Measurements from ENCODE around the gene OR5T2. TPM values are rescaled to one million over a fixed set of nuclear protein-coding genes. Genes with fewer than 3 reads are reported as not detected.

Gene OR5T2
- total RNA-seq, 1 experiment from 2014 or later, result not detected

- H3K4me3 Mint-ChIP-seq, result no peak overlapping the region
- TF ChIP-seq, protein P1, sequence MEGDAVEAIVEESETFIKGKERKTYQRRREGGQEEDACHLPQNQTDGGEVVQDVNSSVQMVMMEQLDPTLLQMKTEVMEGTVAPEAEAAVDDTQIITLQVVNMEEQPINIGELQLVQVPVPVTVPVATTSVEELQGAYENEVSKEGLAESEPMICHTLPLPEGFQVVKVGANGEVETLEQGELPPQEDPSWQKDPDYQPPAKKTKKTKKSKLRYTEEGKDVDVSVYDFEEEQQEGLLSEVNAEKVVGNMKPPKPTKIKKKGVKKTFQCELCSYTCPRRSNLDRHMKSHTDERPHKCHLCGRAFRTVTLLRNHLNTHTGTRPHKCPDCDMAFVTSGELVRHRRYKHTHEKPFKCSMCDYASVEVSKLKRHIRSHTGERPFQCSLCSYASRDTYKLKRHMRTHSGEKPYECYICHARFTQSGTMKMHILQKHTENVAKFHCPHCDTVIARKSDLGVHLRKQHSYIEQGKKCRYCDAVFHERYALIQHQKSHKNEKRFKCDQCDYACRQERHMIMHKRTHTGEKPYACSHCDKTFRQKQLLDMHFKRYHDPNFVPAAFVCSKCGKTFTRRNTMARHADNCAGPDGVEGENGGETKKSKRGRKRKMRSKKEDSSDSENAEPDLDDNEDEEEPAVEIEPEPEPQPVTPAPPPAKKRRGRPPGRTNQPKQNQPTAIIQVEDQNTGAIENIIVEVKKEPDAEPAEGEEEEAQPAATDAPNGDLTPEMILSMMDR (conservative IDR thresholded peaks at IDR 0.05), result no peak
- no peaks in the 10 kb centered on the region for H3K79me1 ChIP-seq (ENCODE audit: insufficient read depth, low read depth, low read length, poor library complexity, severe bottlenecking)
- H3T11ph ChIP-seq (ENCODE audit: low read length), result no peak overlapping the region
- no peaks in the 10 kb centered on the region; the same call in 1 of the 2 replicates for H3K27me3 Mint-ChIP-seq (ENCODE audit: low read depth)
- H4K91ac ChIP-seq (ENCODE audit: insufficient read length, low read depth, low read length), result no peak overlapping the region
- H3K27ac ChIP-seq (ENCODE audit: insufficient read length, low read depth, low read length), result no peak overlapping the region
- H3K56ac ChIP-seq (ENCODE audit: insufficient read length, low read depth, low read length), result no peak overlapping the region
- peaks cover 0 to 6% of the 10 kb centered on the region in 2 experiments; a peak in 2 of 4 replicates for H3K4me1 Mint-ChIP-seq
- H3K23ac ChIP-seq (ENCODE audit: insufficient read length, low read depth, low read length), result no peak overlapping the region
- WGBS (ENCODE audit: extremely low coverage, insufficient read length, low lambda C conversion rate), result no CpG with 5 or more reads among the region's 2 CpGs
- no peak for DNase-seq
- no peak overlapping the region for H4K8ac ChIP-seq (replicated peaks; ENCODE audit: insufficient read length, low read depth, low read length)
- no peak overlapping the region for H4K5ac ChIP-seq (ENCODE audit: insufficient read length, low read depth, low read length)
- no peaks in the 10 kb centered on the region for H4K20me1 ChIP-seq (ENCODE audit: control insufficient read depth, insufficient read depth, insufficient read length)
- H2BK15ac ChIP-seq (ENCODE audit: low read depth, low read length), result no peak overlapping the region
- H3K4me1 ChIP-seq (ENCODE audit: insufficient read depth, low read length), result no peaks in the 10 kb centered on the region
- no peaks in the 10 kb centered on the region for H3K27me3 ChIP-seq (ENCODE audit: insufficient read depth, low read length)
- no peaks in the 10 kb centered on the region for H3K23me2 ChIP-seq (ENCODE audit: insufficient read length, low read depth, low read length, poor library complexity, severe bottlenecking)
- no peak overlapping the region for H2BK120ac ChIP-seq (ENCODE audit: low read depth, low read length, poor library complexity, severe bottlenecking)
- no peak overlapping the region for H2AK5ac ChIP-seq (ENCODE audit: insufficient read length, low read length)
- no peak overlapping the region for H2BK5ac ChIP-seq (ENCODE audit: insufficient read length, low read length)
- H3K9me3 ChIP-seq (ENCODE audit: control insufficient read depth, low read depth, low read length), result no peaks in the 10 kb centered on the region
- H2BK12ac ChIP-seq (ENCODE audit: insufficient read length, low read depth, low read length), result no peak overlapping the region
- no peak overlapping the region for H2AFZ ChIP-seq (ENCODE audit: low read length)
- no peak overlapping the region for H3K18ac ChIP-seq (ENCODE audit: insufficient read length, low read depth, low read length)
- no peak overlapping the region for H2BK20ac ChIP-seq (ENCODE audit: low read depth, low read length, poor library complexity, severe bottlenecking)
- H3K9ac ChIP-seq (ENCODE audit: extremely low read depth, insufficient read length, low read length), result no peak overlapping the region
- no peaks in the 10 kb centered on the region for H3K79me2 ChIP-seq (ENCODE audit: insufficient read depth, low read length)
- H3K27ac Mint-ChIP-seq, result no peak overlapping the region
- H3K9me3 Mint-ChIP-seq, result peaks cover 44 to 58% of the 10 kb centered on the region in 2 experiments
- no peak overlapping the region for H3K14ac ChIP-seq (ENCODE audit: insufficient read depth, low read length)
- H3K4ac ChIP-seq (ENCODE audit: low read depth, low read length), result no peak overlapping the region
- peaks cover 11 to 25% (median 11%) of the 10 kb centered on the region in 3 experiments for H3K36me3 Mint-ChIP-seq (ENCODE audit: insufficient read depth in 1 of 3, low read depth in 3 of 3)
- H3K4me2 ChIP-seq (ENCODE audit: insufficient read depth, insufficient read length, low read length), result no peak overlapping the region
These were observed 19.5 kb downstream of the OR5T2 start for GRCh38 chr11:56214537-56214936.
